K562 (cell line): Measurements from ENCODE around the gene LY6G6D. TPM values are rescaled to one million over a fixed set of nuclear protein-coding genes. Genes with fewer than 3 reads are reported as not detected.

ENCODE experiments used
- ATAC-seq: fragments of 200-7000 bp; cut with Tn5 transposase; 3 replicates; pipeline ENCODE4 v1.9.1; 2020; ENCODE audit warnings: moderate library complexity
- BruUV-seq: library from RNA; stranded (reverse); fragments of 400-500 nt; replicated peaks from 2 replicates; lab custom pipeline; 2021; lab: Mats Ljungman, UMichigan
- CTCF ChIA-PET: fragments of 300-600 bp; formaldehyde crosslinking; extraction: SDS; loops from one replicate; lab custom pipeline; 2021; ENCODE audit warnings: low intra/inter-chr PET ratio; lab: Yijun Ruan, JAX
- POLR2A ChIA-PET: fragments of 300-600, 350-650 bp; sonication (Branson Sonifier 250); formaldehyde crosslinking; extraction: SDS; loops from one replicate; lab custom pipeline; 2021; ENCODE audit warnings: antibody characterized with exemption, inconsistent platforms; lab: Yijun Ruan, JAX
- DNase-seq, 4 experiments: peaks; one replicate each; pipeline versions ENCODE4 v3.0.0 to v3.0.0-alpha.2; 2011 to 2018; ENCODE audit warnings: low spot score in 3 of 4, mixed read lengths in 3 of 4; ENCODE audit errors: extremely low read depth in 1 of 4
- FAIRE-seq: peaks from 2 replicates; lab custom pipeline; 2011; peaks lifted over from hg19 to GRCh38; lab: Jason Lieb, UNC
- H2AFZ ChIP-seq: 2 replicates; pipeline ENCODE4 v1.6.0; 2011; ENCODE audit warnings: low read depth, low read length, control low read depth, inconsistent platforms
- H3K27ac ChIP-seq: fragments of 200-600 bp; 3 replicates; pipeline ENCODE4 v1.8.0; 2011; ENCODE audit warnings: low read depth, mild to moderate bottlenecking, control low read depth, inconsistent platforms, low read length, moderate library complexity, mixed read lengths; ENCODE audit errors: extremely low read depth
- H3K27me3 ChIP-seq, 2 experiments: fragments of 300-600 bp in 1 of 2; 2 replicates in 1 of 2; 3 replicates in 1 of 2; pipeline versions ENCODE4 v1.6.0 to v1.8.0; 2011; ENCODE audit warnings: inconsistent platforms in 2 of 2, low read length in 2 of 2, mild to moderate bottlenecking in 1 of 2, mixed read lengths in 1 of 2, moderate library complexity in 1 of 2; ENCODE audit not compliant: control insufficient read depth in 2 of 2, insufficient read depth in 2 of 2
- H3K36me3 ChIP-seq: fragments of 300-600 bp; 3 replicates; pipeline ENCODE4 v1.8.0; 2011; ENCODE audit warnings: mild to moderate bottlenecking, low read length, inconsistent platforms; ENCODE audit not compliant: control insufficient read depth, insufficient read depth
- H3K4me1 ChIP-seq, 2 experiments: fragments of 200-600 bp in 1 of 2; replicated peaks in 1 of 2; 2 replicates in 1 of 2; 3 replicates in 1 of 2; pipeline versions ENCODE4 v1.5.1 to v1.8.0; 2011; ENCODE audit warnings: inconsistent platforms in 2 of 2, low read length in 2 of 2, mild to moderate bottlenecking in 1 of 2, mixed read lengths in 1 of 2, moderate library complexity in 1 of 2; ENCODE audit not compliant: control insufficient read depth in 2 of 2, insufficient read depth in 2 of 2
- H3K4me2 ChIP-seq: 2 replicates; pipeline ENCODE4 v1.6.1; 2011; ENCODE audit warnings: low read length, control low read depth, inconsistent platforms, mixed read lengths; ENCODE audit not compliant: insufficient read depth
- H3K4me3 ChIP-seq: fragments of 200-600 bp; sonication (generic), shearing (Covaris generic); 2 replicates; pipeline ENCODE4 v1.5.1; 2016; ENCODE audit warnings: control low read depth, inconsistent platforms
- H3K79me2 ChIP-seq: fragments of 200-600 bp; 3 replicates; pipeline ENCODE4 v1.8.0; 2011; ENCODE audit warnings: low read length, inconsistent platforms; ENCODE audit not compliant: control insufficient read depth, insufficient read depth
- H3K9ac ChIP-seq, 2 experiments: 2 replicates each; pipeline versions ENCODE4 v1.6.0 to v1.6.1; 2011; ENCODE audit warnings: low read depth in 2 of 2, low read length in 2 of 2, control low read depth in 1 of 2, inconsistent platforms in 1 of 2, mild to moderate bottlenecking in 1 of 2, mixed read lengths in 1 of 2; ENCODE audit not compliant: insufficient read depth in 1 of 2
- H3K9me1 ChIP-seq: one replicate; pipeline ENCODE4 v1.6.0; 2011; ENCODE audit warnings: inconsistent platforms, mild to moderate bottlenecking, low read length, moderate library complexity; ENCODE audit not compliant: control insufficient read depth, insufficient read depth
- H3K9me3 ChIP-seq: replicated peaks from 2 replicates; pipeline ENCODE4 v1.5.1; 2011; ENCODE audit warnings: low read depth, low read length, inconsistent platforms; ENCODE audit not compliant: control insufficient read depth, insufficient read depth
- H4K20me1 ChIP-seq: replicated peaks from 2 replicates; pipeline ENCODE4 v1.6.1; 2011; ENCODE audit warnings: low read length, inconsistent platforms, mixed read lengths; ENCODE audit not compliant: control insufficient read depth, insufficient read depth
- CBX8 ChIP-seq: fragments of 200-600 bp; sonication (generic); IDR thresholded peaks from 2 replicates; pipeline ENCODE4 v1.6.1; 2012; ENCODE audit warnings: borderline replicate concordance, mixed run types, low read depth, mild to moderate bottlenecking, moderate library complexity, mixed read lengths, low read length, control low read depth, inconsistent platforms; ENCODE audit not compliant: poor library complexity, severe bottlenecking; ENCODE audit errors: extremely low read depth
- HDGF ChIP-seq: fragments of 450-650 bp; IDR thresholded peaks from 2 replicates; pipeline ENCODE4 v1.6.1; 2016
- IRF2 ChIP-seq: sonication (generic); formaldehyde crosslinking; IDR thresholded peaks from 2 replicates; pipeline ENCODE4 v1.8.1; 2022; ENCODE audit warnings: mild to moderate bottlenecking, missing genetic modification reagents
- LARP7 ChIP-seq: fragments of 450-650 bp; IDR thresholded peaks from 2 replicates; pipeline ENCODE4 v1.6.1; 2016
- MED1 ChIP-seq: sonication (generic); formaldehyde crosslinking; IDR thresholded peaks from 2 replicates; pipeline ENCODE4 v1.8.1; 2023; ENCODE audit warnings: missing genetic modification reagents, borderline replicate concordance
- NCOA6 ChIP-seq: fragments of 450-650 bp; IDR thresholded peaks from 2 replicates; pipeline ENCODE4 v1.6.1; 2017; ENCODE audit warnings: mild to moderate bottlenecking
- POLR2B ChIP-seq: fragments of 450-650 bp; IDR thresholded peaks from 2 replicates; pipeline ENCODE4 v1.6.1; 2018; ENCODE audit warnings: low read depth; ENCODE audit not compliant: partially characterized antibody
- RBM22 ChIP-seq: fragments of 200-400 bp; formaldehyde crosslinking; IDR thresholded peaks from 2 replicates; pipeline ENCODE4 v1.6.1; 2018; ENCODE audit warnings: low read length, low read depth; ENCODE audit not compliant: poor library complexity, severe bottlenecking
- RHOXF2B ChIP-seq: fragments of 250-450 bp; sonication (Bioruptor Pico); conservative IDR thresholded peaks from 2 replicates; pipeline ENCODE4 v1.5.1; 2021
- SMARCA4 ChIP-seq: fragments of 450-650 bp; IDR thresholded peaks from 2 replicates; pipeline ENCODE4 v1.6.1; 2016
- SNRNP70 ChIP-seq: fragments of 200-400 bp; formaldehyde crosslinking; optimal IDR thresholded peaks from 2 replicates; pipeline ENCODE3; 2017; ENCODE audit warnings: low read depth, low read length
- ZNF436 ChIP-seq: fragments of 250-450, 450-650 bp; sonication (Bioruptor Pico); formaldehyde crosslinking; IDR thresholded peaks from 2 replicates; pipeline ENCODE4 v1.7.0; 2020; ENCODE audit warnings: mild to moderate bottlenecking
- ZNF639 ChIP-seq, 2 experiments: fragments of 200-800 bp in 1 of 2; sonication (Bioruptor generic) in 1 of 2; sonication (generic) in 1 of 2; formaldehyde crosslinking in 1 of 2; IDR thresholded peaks in 1 of 2; conservative IDR thresholded peaks in 1 of 2; 2 replicates each; pipeline versions ENCODE4 v1.5.0 to v1.6.1; 2016 to 2020; ENCODE audit warnings: missing compliant biosample characterization in 1 of 2, missing genetic modification characterization in 1 of 2, missing genetic modification reagents in 1 of 2
- WGBS: fragments of 100-300 bp; shearing (Covaris generic); methylation state at CpG from one replicate; pipeline ENCODE4 v1.1.6; 2016; ENCODE audit warnings: low coverage, mixed read lengths; ENCODE audit not compliant: insufficient coverage; ENCODE audit errors: missing lambda C conversion rate; 5-methylcytosine and 5-hydroxymethylcytosine counted together
- in situ Hi-C: fragments of 300-500 bp; cut with MboI; formaldehyde crosslinking; loops from 4 replicates; pipeline ENCODE4 v1.15.0; 2018; ENCODE audit warnings: inconsistent platforms, mixed read lengths
- intact Hi-C: fragments of 100-400 bp; cut with micrococcal nuclease; formaldehyde crosslinking; loops from 2 replicates; pipeline ENCODE4 v1.14.2; 2022
- polyA plus RNA-seq, 8 experiments: library from polyadenylated mRNA; depleted of rRNA in 4 of 8; stranded (reverse) in 5 of 8; unstranded in 3 of 8; fragments of >200 nt; fragmentation: Nextera tagmentation in 2 of 8; fragmentation: Illumina TruSeq in 1 of 8; extraction: Ambion mirVana in 2 of 8; extraction: Trizol in 1 of 8; gene quantifications; 2 replicates each; pipeline versions ENCODE4 v1.2.1 to v1.2.3, GENCODE V29; 2011 to 2014; ENCODE audit warnings: inconsistent platforms in 1 of 8, missing spikeins in 1 of 8
- total RNA-seq, 7 experiments: library from RNA; depleted of rRNA in 6 of 7; stranded (reverse); fragments of >200 nt in 6 of 7; fragmentation: Illumina TruSeq in 2 of 7; extraction: Trizol in 2 of 7; gene quantifications; 2 replicates each; pipeline versions ENCODE4 v1.2.1 to v1.2.3, GENCODE V29; 2011 to 2021; ENCODE audit warnings: low replicate concordance in 1 of 7
- TF ChIP-seq, protein P1 (sequence below): IDR thresholded peaks from 2 replicates; pipeline ENCODE4 v1.6.1; 2012; ENCODE audit warnings: low read depth, low read length, improper control_type of control experiment, borderline replicate concordance
- TF ChIP-seq, protein P2 (sequence below): fragments of 250-450 bp; sonication (Bioruptor Pico); IDR thresholded peaks from 2 replicates; pipeline ENCODE4 v1.8.0; 2022; ENCODE audit warnings: inconsistent platforms

The LY6G6D gene
- total and polyA plus RNA-seq, 9 of the 15 experiments (the other 6 are each of a cell fraction or from before 2014, with no cell fraction given), result 0.30 to 0.38 TPM; not detected in 7

DNA sequence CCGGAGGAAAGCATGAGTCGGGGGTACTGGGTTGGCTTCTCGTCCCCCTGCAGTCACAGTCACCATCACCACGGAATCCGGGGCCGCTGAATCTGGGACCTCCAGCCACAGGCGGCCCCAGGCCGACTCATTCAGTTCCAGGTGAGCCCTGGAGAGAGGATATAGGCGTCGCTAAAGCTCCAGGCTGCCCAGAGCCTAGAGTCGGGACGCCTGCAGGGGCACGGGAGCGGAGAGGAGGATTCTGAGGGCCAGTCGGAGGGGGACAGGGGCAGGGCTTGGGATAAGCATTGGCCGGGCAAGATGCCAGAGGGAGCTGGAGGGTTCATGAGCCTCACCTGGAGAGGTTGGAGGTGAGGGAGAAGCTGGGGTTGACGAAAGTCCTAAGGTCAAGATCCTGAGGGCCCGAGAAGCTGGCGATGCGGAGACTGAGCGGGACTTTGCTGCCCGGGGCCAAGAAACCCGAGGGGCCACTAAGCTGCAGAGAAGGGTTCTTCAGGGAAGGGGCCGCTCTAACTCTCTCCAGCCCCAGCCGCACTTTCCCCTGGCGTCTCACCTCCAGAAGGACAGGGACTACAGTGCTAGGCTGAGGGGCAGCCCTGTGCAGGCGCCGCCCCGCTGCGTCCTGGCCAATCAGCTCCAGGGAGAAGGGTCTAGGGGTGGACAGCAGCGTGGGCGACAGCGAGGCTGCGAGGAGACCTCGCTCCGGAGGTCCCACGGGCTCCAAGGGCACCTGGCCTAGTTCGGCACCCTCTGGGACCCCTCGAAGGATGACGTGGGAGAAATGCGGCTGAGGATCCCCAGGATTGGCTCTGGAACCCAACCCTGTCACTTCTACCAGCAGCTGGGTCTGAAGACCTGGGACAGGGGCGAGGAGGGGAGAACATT is 51.0 kb downstream of the LY6G6D start:
- H3K9me3 ChIP-seq, result no peaks in the 10 kb centered on the region
- intact Hi-C loops (no loop called here), in situ Hi-C loops (loop anchor here (5.0 kb wide), 1 partner anchor 79 kb away; no protein-coding TSS in a partner anchor)
- BruUV-seq, result no TSS peak
- peaks cover 4% of the 10 kb centered on the region for H3K9me1 ChIP-seq
- H3K4me3 ChIP-seq, result no peak overlapping the region
- peaks cover 18 to 47% of the 10 kb centered on the region in 2 experiments; a peak in 4 of 5 replicates for H3K4me1 ChIP-seq
- ChIA-PET CTCF (interaction anchor here (1.4 kb wide), 1 partner anchor 86 kb away, joined by 4 read pairs; the partner anchor contains the start of gene LY6G5C), POLR2A (interaction anchor here (0.7 to 5.9 kb wide), 20 partner anchors 7 to 106 kb away, joined by 3 to 75 read pairs (median 3); partner anchors contain the start of genes C6orf47, CLIC1, HSPA1B and LSM2)
- no peak overlapping the region for H3K4me2 ChIP-seq
- WGBS, result 76% methylated on average over 42 of the region's 42 CpGs
- H3K9ac ChIP-seq, result peak overlapping the region in 1 of 2 experiments; percentile 72; a peak in 2 of 4 replicates
- peak in 1 of 4 experiments; percentile 62 for DNase-seq
- H3K36me3 ChIP-seq, result peaks cover 30% of the 10 kb centered on the region; the same call in 2 of the 3 replicates
- no peak for FAIRE-seq
- H3K27me3 ChIP-seq, result no peaks in the 10 kb centered on the region
- H3K27ac ChIP-seq, result no peak overlapping the region
- ATAC-seq, result no peak
- H3K79me2 ChIP-seq, result no peaks in the 10 kb centered on the region
- no peak overlapping the region for H2AFZ ChIP-seq
- no peaks in the 10 kb centered on the region for H4K20me1 ChIP-seq
- TF ChIP-seq MED1 (CRISPR knock-in tag), result 0 out of 2 replicates have a peak, but pooled peaks have one; percentile 31
- TF ChIP-seq SNRNP70, result no peak
- TF ChIP-seq SMARCA4, result no peak
- TF ChIP-seq HDGF, result no peak
- TF ChIP-seq ZNF436, result no peak
- no peak for TF ChIP-seq IRF2
- TF ChIP-seq NCOA6, result no peak
- no peak for TF ChIP-seq POLR2B
- peak; percentile 48 for TF ChIP-seq RBM22
- TF ChIP-seq RHOXF2B (CRISPR knock-in tag), result no peak
- TF ChIP-seq ZNF639 (CRISPR knock-in tag; conservative IDR thresholded peaks at IDR 0.05 in 1 of 2, IDR thresholded peaks at IDR 0.05 in 1 of 2), result no peak
- TF ChIP-seq LARP7, result no peak
- no peak for TF ChIP-seq CBX8
- TF ChIP-seq, protein P1, sequence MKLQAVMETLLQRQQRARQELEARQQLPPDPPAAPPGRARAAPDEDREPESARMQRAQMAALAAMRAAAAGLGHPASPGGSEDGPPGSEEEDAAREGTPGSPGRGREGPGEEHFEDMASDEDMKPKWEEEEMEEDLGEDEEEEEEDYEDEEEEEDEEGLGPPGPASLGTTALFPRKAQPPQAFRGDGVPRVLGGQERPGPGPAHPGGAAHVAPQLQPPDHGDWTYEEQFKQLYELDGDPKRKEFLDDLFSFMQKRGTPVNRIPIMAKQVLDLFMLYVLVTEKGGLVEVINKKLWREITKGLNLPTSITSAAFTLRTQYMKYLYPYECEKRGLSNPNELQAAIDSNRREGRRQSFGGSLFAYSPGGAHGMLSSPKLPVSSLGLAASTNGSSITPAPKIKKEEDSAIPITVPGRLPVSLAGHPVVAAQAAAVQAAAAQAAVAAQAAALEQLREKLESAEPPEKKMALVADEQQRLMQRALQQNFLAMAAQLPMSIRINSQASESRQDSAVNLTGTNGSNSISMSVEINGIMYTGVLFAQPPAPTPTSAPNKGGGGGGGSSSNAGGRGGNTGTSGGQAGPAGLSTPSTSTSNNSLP, result no peak
- TF ChIP-seq, protein P2, sequence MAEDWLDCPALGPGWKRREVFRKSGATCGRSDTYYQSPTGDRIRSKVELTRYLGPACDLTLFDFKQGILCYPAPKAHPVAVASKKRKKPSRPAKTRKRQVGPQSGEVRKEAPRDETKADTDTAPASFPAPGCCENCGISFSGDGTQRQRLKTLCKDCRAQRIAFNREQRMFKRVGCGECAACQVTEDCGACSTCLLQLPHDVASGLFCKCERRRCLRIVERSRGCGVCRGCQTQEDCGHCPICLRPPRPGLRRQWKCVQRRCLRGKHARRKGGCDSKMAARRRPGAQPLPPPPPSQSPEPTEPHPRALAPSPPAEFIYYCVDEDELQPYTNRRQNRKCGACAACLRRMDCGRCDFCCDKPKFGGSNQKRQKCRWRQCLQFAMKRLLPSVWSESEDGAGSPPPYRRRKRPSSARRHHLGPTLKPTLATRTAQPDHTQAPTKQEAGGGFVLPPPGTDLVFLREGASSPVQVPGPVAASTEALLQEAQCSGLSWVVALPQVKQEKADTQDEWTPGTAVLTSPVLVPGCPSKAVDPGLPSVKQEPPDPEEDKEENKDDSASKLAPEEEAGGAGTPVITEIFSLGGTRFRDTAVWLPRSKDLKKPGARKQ (CRISPR knock-in tag), result no peak
